T-helper 22 cell (primary cell): ENCODE results near the gene CYP4F12.

Source experiments
- DNase-seq: peaks from one replicate; pipeline ENCODE4 v3.0.0-alpha.2; 2020; ENCODE audit warnings: low read depth

Gene CYP4F12

DNA sequence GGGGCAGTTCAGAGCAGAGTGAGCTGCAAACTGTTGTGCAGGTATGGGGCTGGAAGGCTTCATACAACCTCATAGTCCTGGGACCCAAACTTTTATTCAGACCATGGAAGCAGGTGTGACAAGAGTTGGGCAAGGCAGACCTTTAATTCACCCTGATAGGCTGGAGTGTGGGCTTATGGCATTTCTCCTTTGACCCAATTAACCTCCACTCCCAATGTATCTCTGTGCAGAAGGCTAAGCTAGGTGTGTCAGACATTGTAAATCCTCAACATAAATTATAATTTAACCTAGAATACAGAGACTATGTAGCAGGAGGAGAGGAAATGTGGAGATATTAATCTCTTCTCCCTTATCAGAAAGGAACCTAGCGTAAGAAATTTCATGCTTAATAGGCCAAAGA is 42.8 kb downstream of the CYP4F12 start:
- no peak for DNase-seq

DNA sequence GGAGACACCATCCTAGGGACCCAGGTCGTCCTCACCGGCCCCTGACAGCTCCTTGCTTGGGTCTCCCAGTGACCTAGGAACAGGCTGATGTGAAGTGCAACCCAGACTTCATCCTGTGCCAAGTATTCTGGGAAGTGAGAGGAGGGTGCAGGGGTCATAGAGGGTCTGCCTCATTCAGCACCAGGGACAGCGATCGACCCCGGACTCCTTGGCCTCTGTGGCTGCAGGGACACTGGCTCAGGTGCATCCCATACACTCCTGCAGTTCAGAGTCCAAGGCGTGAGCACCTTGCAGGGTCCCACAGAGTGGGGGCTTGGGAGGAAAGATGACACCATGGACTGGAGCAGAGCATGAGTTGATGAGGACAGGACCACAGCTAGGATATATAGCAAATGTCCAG is 44.9 kb downstream of the CYP4F12 start:
- no peak for DNase-seq

DNA sequence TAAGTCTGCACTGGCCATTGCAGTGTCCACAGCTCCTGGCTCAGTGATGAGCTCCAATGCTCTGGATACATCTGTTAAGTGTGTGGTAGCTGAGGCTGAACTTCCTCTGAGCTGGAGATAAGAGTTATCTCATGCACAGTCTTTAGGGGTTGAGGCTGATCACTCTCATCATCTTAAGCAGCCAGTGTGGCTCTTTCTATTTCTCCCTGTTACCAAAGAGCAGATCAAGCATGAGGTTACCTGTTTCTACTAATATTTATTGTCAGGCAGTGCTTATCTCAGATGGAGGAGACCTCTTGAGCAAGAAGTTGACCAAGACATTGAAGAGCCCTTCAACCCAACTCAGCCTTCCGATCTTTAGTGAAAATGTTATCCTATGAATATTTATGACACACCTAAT is 48.4 kb downstream of the CYP4F12 start:
- DNase-seq = no peak

DNA sequence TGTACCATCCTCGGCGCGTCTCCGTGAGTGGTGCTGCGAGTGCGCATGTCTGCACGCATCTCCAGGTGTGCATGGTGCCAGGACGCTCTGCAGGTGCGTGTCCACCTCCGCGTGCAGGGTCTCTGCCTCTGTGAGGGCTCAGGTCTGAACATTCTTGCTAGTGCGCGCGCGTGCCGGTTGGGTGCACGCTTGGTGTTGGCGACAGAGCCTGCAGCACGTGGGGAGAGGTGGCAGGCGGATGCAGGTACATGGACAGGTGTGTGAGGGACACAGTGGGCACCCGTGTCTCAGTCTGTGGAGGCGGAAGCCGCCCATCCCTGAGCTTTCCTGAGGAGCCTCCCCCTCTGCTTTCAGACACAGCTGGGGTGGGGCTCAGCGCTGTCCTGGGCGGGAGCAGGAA is 50.1 kb downstream of the CYP4F12 start:
- no peak for DNase-seq

DNA sequence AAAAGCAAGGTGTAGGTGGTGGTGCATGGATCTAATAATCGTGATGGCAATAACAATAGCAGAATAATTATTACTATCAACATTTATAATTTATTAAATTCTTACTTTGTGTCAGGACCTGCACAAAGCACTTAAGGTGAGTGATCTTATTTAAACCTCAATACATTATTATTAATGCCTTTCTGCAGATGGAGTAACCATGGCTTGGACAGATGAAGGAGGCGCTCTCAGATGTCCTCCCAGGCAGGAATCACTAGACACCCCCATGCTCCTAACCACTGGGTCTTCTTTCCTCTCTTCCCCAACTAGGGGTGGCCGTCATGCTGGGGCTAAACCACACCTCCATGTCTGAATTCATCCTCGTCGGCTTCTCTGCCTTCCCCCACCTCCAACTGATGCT is 54.8 kb downstream of the CYP4F12 start, which contains the start of gene OR10H2:
Gene OR10H2, plus strand, starts transcription at position 301 of the 400 bp plus-strand sequence. Its CDS starts 20 bp downstream, at position 321.
- DNase-seq = no peak

DNA sequence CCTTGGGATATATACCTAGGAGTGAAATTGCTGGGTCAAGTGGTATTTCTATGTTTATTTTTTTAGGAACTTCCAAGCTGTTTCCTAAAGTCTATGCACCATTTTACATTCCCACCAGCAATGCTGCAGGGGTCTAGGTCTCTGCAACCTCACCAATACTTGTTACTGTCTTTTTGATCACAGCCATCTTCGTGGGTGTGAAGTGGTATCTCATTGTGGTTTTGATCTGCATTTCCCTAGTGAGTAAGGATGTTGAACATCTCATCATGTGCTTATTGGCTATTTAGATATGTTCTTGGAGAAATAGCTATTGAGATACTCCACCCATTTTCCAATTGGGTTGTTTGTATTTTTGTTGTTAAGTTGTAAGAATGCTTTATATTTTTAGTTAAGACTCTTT is 57.7 kb downstream of the CYP4F12 start:
- DNase-seq = no peak

DNA sequence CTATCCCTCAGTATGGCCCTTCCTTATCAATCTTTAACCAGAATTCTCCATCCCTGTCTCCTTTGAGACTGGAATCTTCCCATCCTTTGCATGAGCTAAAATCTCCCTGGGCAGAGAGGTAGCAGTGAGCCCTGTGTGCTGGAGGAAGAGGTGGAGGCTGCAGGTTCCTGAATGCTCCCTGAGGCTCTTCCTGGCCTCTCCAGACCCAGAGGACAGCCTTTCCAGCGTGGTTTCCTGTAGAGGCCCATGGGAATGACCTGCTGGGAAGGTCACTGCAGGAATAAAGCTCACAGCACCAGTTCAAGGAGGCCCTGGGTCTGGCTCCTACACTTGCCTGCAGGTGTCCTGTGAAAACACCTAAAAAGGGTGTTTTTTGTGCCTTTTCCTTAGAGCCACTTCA is 59.5 kb downstream of the CYP4F12 start:
- DNase-seq = no peak

DNA sequence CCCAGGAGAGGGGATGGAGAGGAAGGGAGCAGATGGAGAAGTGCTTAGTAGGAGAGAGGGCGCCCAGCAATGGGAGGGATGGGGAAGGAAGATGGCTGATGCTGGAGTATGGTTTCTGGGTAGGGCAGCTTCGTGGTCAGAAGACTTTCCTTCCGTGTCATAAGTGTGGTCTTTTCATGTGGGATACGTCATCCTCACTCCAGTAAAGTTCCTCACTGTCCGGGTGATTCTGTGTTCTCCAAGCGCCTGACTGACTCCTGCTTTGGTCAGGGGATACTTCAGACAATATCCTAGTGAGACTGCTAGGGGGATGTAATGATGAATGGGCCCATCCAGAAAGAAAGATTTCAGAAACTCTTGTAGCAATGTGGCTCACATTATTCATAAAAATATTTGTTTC is 61.0 kb downstream of the CYP4F12 start:
- DNase-seq = no peak

DNA sequence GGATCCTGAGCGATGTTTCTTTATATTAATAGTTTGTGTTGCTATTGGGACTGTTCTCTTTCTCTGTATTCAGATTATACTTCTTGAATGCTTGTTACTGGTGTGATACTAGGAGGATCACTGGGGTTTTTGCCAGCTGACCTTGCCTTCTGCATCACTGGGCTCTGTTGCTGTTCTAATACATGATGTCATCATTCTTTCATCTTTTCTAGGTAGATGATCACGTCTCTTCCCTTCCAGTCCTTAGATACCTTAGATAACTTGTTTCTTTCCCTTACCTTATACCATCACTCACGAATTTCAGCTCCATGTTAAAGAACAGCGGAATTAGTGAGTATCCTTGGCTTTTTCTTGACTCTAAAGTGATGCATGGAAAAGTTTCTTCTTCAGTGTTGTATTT is 64.8 kb downstream of the CYP4F12 start, which contains the start of gene OR10H3:
Gene OR10H3, plus strand, starts transcription at position 264 of the 400 bp plus-strand sequence. CDS start 3,408 bp downstream, outside the sequence.
- DNase-seq = no peak

DNA sequence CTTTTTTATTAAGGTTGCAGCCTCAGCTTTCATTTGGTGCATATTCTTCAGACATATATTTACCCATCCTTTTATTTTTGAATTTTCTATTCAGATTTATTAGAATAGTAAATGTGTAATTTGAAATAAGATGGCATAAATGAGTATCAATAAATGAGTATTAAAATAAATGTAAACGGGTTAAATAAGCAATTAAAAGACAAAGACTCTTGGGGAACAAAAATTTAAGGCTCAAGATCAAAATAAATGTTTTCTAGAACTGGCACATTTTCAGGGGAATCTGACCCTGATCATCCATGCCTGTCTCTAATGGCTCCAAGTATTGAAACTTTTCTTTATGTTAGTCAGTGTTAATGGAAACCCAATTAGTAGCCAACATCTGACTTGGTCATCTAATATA is 67.9 kb downstream of the CYP4F12 start:
- DNase-seq = no peak
